GM21360 (cell line): ENCODE results near the gene MOGAT3.

Experiments used
- ATAC-seq: cut with Tn5 transposase; IDR thresholded peaks from one replicate; pipeline ENCODE4 v1.9.1; 2021; ENCODE audit warnings: mild to moderate bottlenecking, moderate library complexity; ENCODE audit not compliant: unreplicated experiment

Gene MOGAT3

GRCh38 chr7:101163279-101164070, 37.4 kb downstream of the MOGAT3 start:
- ATAC-seq = no peak

- no peak for ATAC-seq
Measured at GRCh38 chr7:101162551-101163278, 38.1 kb downstream of the MOGAT3 start.

GRCh38 chr7:101161692-101162471, 39.0 kb downstream of the MOGAT3 start:
- no peak for ATAC-seq

GRCh38 chr7:101160910-101161309, 39.9 kb downstream of the MOGAT3 start:
- ATAC-seq = no peak

DNA sequence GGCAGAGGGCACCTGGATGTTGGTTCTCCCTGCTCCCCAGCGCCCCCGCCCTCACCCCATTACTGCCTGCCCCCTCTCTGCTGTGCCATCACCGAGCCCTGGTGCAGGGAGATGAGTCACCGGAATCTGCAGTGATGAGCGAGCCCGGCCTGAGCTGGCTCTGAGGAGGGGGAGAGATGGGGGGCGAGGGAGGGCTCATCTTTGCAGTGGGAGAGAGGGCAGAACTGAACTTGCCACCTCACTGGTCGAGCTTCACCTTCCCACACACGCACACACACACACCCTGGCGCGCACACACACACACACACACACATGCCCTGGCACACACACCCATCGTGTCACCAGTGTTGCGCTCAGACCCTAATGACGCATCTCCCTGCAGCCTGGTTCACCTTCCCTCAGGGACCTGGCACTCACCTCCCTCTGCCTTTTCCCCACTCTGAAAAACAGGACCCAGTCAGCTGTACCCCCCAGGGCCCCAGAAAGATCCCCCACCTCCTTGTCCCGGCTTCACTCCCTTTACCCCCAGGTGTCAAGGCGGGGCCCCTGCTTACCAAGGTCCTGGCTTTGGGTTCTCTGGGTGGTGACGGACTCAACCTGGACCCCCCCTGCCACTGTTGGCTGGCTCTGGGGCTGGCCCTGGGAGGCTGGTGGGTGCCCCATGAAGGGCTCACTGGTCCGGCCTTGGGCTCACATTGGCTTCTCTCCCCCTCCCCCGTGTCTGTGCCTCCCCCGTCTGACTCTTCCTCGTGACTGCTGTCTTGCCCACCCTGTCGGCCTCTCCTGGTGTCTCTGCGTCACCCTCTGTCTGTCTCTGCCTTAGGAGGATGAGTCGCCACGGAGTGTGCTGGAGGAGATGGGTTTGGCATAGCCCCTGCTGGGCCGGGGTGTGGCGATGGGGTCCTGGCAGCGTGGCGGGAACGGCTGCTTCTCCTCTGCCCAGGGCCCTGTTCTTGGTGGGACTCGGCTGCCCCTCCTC, 40.9 kb downstream of the MOGAT3 start:
- ATAC-seq = no peak

GRCh38 chr7:101156866-101157589, 43.8 kb downstream of the MOGAT3 start:
- no peak for ATAC-seq

DNA sequence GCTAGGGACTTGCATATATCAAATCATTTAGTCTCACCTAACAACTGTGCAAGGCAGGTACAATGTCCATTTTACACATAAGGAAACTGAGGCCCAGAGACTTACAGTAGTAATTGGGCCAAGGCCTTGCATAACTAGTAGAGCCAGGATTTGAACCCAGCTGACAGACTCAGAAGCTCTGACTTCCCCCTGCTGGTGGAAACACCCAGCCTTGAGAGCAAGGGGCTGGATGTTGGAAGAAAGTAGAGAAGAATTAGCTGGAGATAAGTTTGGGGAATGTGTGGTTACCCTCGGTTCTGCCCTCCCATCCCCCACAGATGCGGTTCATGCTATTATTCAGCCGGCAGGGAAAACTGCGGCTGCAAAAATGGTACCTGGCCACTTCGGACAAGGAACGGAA, 44.6 kb downstream of the MOGAT3 start:
- ATAC-seq = no peak

DNA sequence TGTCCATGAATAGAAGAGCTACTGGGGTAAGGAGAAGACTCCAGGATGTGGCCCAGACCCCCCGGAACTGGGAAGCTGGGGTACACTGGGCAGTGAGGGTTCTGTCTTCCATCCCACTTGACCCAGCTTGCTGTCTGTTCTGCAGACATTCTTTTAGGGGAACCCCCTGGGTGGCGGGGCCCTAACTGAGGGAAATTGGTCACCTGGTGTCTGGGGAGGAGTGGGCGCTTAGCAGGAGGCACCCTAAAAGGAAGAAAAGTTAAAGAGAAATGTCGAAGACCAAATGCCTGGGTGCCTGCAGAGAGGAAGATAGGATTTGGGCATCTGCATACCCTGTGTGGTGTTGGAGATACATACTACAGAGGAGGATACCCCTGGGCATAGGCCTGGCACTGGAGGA, 45.5 kb downstream of the MOGAT3 start:
- ATAC-seq = no peak

GRCh38 chr7:101154693-101155102, 46.1 kb downstream of the MOGAT3 start:
- peak; percentile 17 for ATAC-seq

- peak; percentile 71 for ATAC-seq
Measured at GRCh38 chr7:101153969-101154692, 46.7 kb downstream of the MOGAT3 start, which contains the start of gene AP1S1. Gene AP1S1 (plus strand): TSS chr7:101154476. CDS start chr7:101154515, 39 bp downstream.

GRCh38 chr7:101151908-101152651, 48.8 kb downstream of the MOGAT3 start:
- no peak for ATAC-seq
